HG03064 (cell line): ENCODE data around the gene DMAC2L.
"Not testable (repeated sequence)": the region's sequence is repeated elsewhere in the genome, so short reads cannot be mapped to it uniquely, and the experiment has no call there.

ENCODE experiments used
- ATAC-seq: cut with Tn5 transposase; IDR thresholded peaks from one replicate; pipeline ENCODE4 v1.9.1; 2021; ENCODE audit warnings: low read depth; ENCODE audit not compliant: unreplicated experiment

The DMAC2L gene

GRCh38 chr14:50311972-50312733 is at the start of gene DMAC2L, which contains the start of gene L2HGDH:
TSS of gene DMAC2L (plus strand) at chr14:50312324. CDS start at chr14:50321488, 9,164 bp downstream.
TSS of gene L2HGDH (minus strand) at chr14:50312229. CDS start at chr14:50312150, 79 bp downstream.
- ATAC-seq, result peak; percentile 93

GRCh38 chr14:50262865-50263264 is 49.3 kb upstream of the DMAC2L start:
- no peak for ATAC-seq

- no peak for ATAC-seq
Observed at GRCh38 chr14:50263321-50263720, 48.8 kb upstream of the DMAC2L start.

- no peak for ATAC-seq
Observed at GRCh38 chr14:50265029-50265428, 47.1 kb upstream of the DMAC2L start.

GRCh38 chr14:50270932-50271331 is 41.2 kb upstream of the DMAC2L start:
- ATAC-seq, result no peak

GRCh38 chr14:50272498-50272897 is 39.6 kb upstream of the DMAC2L start:
- no peak for ATAC-seq

- ATAC-seq, result no peak
Observed at GRCh38 chr14:50285861-50286260, 26.3 kb upstream of the DMAC2L start.

- ATAC-seq, result no peak
Observed at GRCh38 chr14:50288146-50288545, 24.0 kb upstream of the DMAC2L start.

GRCh38 chr14:50290306-50290705 is 21.8 kb upstream of the DMAC2L start:
- no peak for ATAC-seq

- ATAC-seq, result no peak
Observed at GRCh38 chr14:50299585-50299984, 12.5 kb upstream of the DMAC2L start.

GRCh38 chr14:50301914-50302313 is 10.2 kb upstream of the DMAC2L start:
- no peak for ATAC-seq

- no peak for ATAC-seq
Observed at GRCh38 chr14:50303744-50304471, 8.2 kb upstream of the DMAC2L start.

- ATAC-seq, result no peak
Observed at GRCh38 chr14:50308363-50308915, 3.7 kb upstream of the DMAC2L start.

- ATAC-seq, result no peak
Observed at GRCh38 chr14:50310445-50310844, 1.7 kb upstream of the DMAC2L start.

GRCh38 chr14:50311337-50311971 is 670 bp upstream of the DMAC2L start:
- no peak for ATAC-seq

GRCh38 chr14:50312734-50313054 is 570 bp downstream of the DMAC2L start:
- ATAC-seq, result no peak

GRCh38 chr14:50314098-50314497 is 2.0 kb downstream of the DMAC2L start:
- ATAC-seq, result not testable (repeated sequence)

- no peak for ATAC-seq
Observed at GRCh38 chr14:50318031-50318626, 6.0 kb downstream of the DMAC2L start.

- ATAC-seq, result no peak
Observed at GRCh38 chr14:50319293-50319692, 7.2 kb downstream of the DMAC2L start.

GRCh38 chr14:50319721-50320120 is 7.6 kb downstream of the DMAC2L start:
- ATAC-seq, result no peak

- no peak for ATAC-seq
Observed at GRCh38 chr14:50320283-50320682, 8.2 kb downstream of the DMAC2L start.
